Uterus (tissue), 2 donors: ENCODE measurements around the gene CLCN3.

Source experiments
- POLR2A ChIP-seq, 2 donors: fragments of 450-650 bp; IDR thresholded peaks; one replicate each; pipeline ENCODE4 v1.6.1; 2016; ENCODE audit warnings: antibody characterized with exemption in 2 of 2, mild to moderate bottlenecking in 1 of 2, moderate library complexity in 1 of 2
- TF ChIP-seq, protein P1 (sequence below), 4 experiments: fragments of 200-600 bp in 2 of 4; fragments of 450-650 bp in 2 of 4; sonication (generic) in 2 of 4; IDR thresholded peaks; one replicate each; pipeline ENCODE4 v1.5.1; 2016 to 2019; ENCODE audit warnings: antibody characterized with exemption in 4 of 4, mild to moderate bottlenecking in 2 of 4, moderate library complexity in 1 of 4

DNA sequence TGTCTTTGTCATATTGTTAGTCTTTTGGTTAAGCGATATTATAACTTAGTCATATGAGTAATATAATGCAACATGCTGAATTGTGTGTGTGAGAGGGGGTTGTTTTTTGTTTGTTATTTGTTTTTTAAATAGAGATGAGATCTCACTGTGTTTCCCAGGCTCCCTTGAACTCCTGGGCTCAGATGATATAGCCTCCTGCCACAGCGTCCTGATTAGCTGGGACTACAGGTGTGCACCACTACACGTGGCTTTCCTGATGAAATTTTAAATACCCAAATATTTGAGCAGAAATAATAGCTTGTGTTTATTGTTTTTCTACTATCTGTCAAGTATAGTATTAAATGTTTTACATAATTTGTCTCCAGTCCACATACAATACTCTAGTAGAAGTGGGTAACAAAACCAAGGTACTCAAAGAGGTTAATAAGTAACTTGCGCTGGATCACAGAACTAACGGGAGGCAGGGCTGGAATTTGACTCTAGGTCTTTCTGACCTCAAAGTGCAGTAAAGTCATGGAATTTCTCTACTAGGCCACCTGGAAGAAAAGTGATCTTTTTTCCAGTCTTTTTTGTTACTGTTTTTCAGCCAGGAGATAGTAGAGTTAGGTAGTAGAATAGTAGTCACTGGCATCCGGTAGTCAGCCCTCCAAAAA lies 47.8 kb downstream of the CLCN3 start:
- TF ChIP-seq, protein P1, sequence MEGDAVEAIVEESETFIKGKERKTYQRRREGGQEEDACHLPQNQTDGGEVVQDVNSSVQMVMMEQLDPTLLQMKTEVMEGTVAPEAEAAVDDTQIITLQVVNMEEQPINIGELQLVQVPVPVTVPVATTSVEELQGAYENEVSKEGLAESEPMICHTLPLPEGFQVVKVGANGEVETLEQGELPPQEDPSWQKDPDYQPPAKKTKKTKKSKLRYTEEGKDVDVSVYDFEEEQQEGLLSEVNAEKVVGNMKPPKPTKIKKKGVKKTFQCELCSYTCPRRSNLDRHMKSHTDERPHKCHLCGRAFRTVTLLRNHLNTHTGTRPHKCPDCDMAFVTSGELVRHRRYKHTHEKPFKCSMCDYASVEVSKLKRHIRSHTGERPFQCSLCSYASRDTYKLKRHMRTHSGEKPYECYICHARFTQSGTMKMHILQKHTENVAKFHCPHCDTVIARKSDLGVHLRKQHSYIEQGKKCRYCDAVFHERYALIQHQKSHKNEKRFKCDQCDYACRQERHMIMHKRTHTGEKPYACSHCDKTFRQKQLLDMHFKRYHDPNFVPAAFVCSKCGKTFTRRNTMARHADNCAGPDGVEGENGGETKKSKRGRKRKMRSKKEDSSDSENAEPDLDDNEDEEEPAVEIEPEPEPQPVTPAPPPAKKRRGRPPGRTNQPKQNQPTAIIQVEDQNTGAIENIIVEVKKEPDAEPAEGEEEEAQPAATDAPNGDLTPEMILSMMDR (IDR thresholded peaks at IDR 0.05) = no peak
- no peak for TF ChIP-seq POLR2A (IDR thresholded peaks at IDR 0.05)
